Peyer's patch (tissue), 4 donors: ENCODE measurements around the gene DHRSX. TPM values are rescaled to one million over a fixed set of nuclear protein-coding genes. Genes with fewer than 3 reads are reported as not detected.
"Not testable (repeated sequence)": the region's sequence is repeated elsewhere in the genome, so short reads cannot be mapped to it uniquely, and the experiment has no call there.

Experiments used
- DNase-seq, 3 donors: peaks; one replicate each; pipeline ENCODE4 v3.0.0-alpha.2; 2017 to 2019
- H3K27ac ChIP-seq, 4 donors: fragments of 200-600 bp; sonication (generic); one replicate each; pipeline ENCODE4 v1.5.1; 2016 to 2019
- H3K27me3 ChIP-seq, 2 donors: fragments of 200-600 bp; sonication (generic); one replicate each; pipeline ENCODE4 v1.5.1; 2019
- H3K36me3 ChIP-seq, 3 donors: fragments of 200-600 bp; sonication (generic); one replicate each; pipeline ENCODE4 v1.5.1; 2016 to 2019
- H3K4me1 ChIP-seq, 4 donors: fragments of 200-600 bp; sonication (generic); one replicate each; pipeline ENCODE4 v1.5.1; 2016 to 2019
- H3K4me3 ChIP-seq, 4 donors: fragments of 200-600 bp; sonication (generic); 1 replicate in 3 of 4; 2 replicates in 1 of 4; pipeline ENCODE4 v1.5.1; 2016 to 2019; ENCODE audit warnings: mild to moderate bottlenecking in 1 of 4
- H3K9me3 ChIP-seq, 4 donors: fragments of 200-600 bp; sonication (generic); one replicate each; pipeline ENCODE4 v1.5.1; 2016 to 2019; ENCODE audit warnings: mild to moderate bottlenecking in 1 of 4
- POLR2A ChIP-seq, 2 donors: fragments of 450-650 bp; IDR thresholded peaks; one replicate each; pipeline ENCODE4 v1.5.1; 2017; ENCODE audit warnings: antibody characterized with exemption in 2 of 2, mild to moderate bottlenecking in 2 of 2, moderate library complexity in 2 of 2
- total RNA-seq, 4 donors: library from RNA; depleted of rRNA; stranded (reverse); fragments of >200 nt; gene quantifications; one replicate each; pipeline ENCODE4 v1.1.0, GENCODE V29; 2016
- TF ChIP-seq, protein P1 (sequence below), 6 experiments: fragments of 450-650 bp in 4 of 6; fragments of 200-600 bp in 2 of 6; sonication (generic) in 1 of 6; IDR thresholded peaks; one replicate each; pipeline ENCODE4 v1.5.1; 2017 to 2019; ENCODE audit warnings: antibody characterized with exemption in 6 of 6, mild to moderate bottlenecking in 3 of 6, moderate library complexity in 1 of 6

DHRSX gene
- total RNA-seq, 4 donors from 2014 or later = 21.5 to 55.4 (median 40.4) TPM

DNA sequence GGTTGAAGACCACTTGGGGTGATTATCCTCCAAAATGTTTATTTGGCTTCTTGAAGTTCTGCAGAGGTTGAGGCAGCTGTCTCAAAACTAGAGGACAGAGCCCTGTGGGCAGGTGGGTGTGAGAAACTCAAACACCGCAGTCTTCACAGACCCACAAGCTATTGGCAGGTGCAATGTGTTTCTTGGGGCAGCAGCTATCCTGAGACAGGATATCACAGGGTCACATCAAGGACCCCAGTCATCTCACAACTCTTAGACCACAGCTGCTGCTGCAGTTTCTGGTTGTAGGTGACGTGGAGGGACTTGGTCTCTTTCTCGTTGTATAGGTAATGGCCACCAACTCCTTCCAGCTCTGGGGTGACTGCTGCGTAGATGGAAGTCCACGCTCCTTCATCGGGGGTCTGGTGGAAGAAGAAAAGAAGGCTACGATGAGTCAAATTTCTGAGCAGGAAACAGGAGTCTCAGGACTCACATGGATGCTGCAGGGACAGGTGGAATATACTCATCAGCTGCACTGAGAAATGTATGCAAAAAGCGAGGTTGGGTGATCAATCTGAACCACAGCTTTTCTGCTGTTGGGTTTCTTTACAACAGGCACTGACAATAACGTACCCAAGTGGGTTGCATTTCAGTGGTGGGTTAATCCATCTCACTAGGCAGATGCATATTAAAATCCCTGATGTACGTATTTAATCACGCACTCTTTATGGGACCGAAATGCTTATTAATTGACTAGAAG, 279.8 kb downstream of the DHRSX start:
- H3K4me3 ChIP-seq = no peak overlapping the region
- TF ChIP-seq POLR2A (IDR thresholded peaks at IDR 0.05) = no peak
- TF ChIP-seq, protein P1, sequence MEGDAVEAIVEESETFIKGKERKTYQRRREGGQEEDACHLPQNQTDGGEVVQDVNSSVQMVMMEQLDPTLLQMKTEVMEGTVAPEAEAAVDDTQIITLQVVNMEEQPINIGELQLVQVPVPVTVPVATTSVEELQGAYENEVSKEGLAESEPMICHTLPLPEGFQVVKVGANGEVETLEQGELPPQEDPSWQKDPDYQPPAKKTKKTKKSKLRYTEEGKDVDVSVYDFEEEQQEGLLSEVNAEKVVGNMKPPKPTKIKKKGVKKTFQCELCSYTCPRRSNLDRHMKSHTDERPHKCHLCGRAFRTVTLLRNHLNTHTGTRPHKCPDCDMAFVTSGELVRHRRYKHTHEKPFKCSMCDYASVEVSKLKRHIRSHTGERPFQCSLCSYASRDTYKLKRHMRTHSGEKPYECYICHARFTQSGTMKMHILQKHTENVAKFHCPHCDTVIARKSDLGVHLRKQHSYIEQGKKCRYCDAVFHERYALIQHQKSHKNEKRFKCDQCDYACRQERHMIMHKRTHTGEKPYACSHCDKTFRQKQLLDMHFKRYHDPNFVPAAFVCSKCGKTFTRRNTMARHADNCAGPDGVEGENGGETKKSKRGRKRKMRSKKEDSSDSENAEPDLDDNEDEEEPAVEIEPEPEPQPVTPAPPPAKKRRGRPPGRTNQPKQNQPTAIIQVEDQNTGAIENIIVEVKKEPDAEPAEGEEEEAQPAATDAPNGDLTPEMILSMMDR (IDR thresholded peaks at IDR 0.05) = no peak
- DNase-seq = no peak
- peaks cover 0 to 19% (median 0%) of the 10 kb centered on the region in 3 donors for H3K36me3 ChIP-seq
- no peaks in the 10 kb centered on the region for H3K27me3 ChIP-seq
- H3K9me3 ChIP-seq = peaks cover 0 to 43% (median 9%) of the 10 kb centered on the region in 4 donors
- no peaks in the 10 kb centered on the region for H3K4me1 ChIP-seq
- no peak overlapping the region for H3K27ac ChIP-seq

DNA sequence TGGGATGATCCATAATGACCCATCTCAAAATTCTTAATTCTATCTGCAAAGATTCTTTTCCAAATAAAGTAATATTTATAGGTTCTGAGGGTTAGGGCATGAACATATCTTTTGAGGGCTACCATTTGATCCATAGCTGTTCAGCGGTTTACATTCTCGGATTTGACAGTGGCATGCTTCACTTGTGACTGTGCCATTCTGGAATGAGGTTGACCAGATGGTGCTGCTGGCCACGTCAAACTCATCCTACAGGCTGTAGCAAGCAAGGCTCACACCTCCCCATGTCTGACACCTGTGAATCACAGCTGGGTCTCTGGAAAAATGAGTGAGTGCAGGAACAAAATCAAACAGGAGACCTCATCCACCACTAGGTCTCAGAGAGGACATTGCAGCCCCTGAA, 280.5 kb downstream of the DHRSX start:
- no peak for TF ChIP-seq POLR2A (IDR thresholded peaks at IDR 0.05)
- TF ChIP-seq, protein P1 (IDR thresholded peaks at IDR 0.05) = no peak
- no peak for DNase-seq
- Histone ChIP-seq H3K4me3 (no peak overlapping the region), H3K36me3 (peaks cover 0 to 19% (median 0%) of the 10 kb centered on the region in 3 donors), H3K27ac (no peak overlapping the region), H3K27me3 (no peaks in the 10 kb centered on the region), H3K4me1 (no peaks in the 10 kb centered on the region), H3K9me3 (peaks cover 0 to 43% (median 9%) of the 10 kb centered on the region in 4 donors)

DNA sequence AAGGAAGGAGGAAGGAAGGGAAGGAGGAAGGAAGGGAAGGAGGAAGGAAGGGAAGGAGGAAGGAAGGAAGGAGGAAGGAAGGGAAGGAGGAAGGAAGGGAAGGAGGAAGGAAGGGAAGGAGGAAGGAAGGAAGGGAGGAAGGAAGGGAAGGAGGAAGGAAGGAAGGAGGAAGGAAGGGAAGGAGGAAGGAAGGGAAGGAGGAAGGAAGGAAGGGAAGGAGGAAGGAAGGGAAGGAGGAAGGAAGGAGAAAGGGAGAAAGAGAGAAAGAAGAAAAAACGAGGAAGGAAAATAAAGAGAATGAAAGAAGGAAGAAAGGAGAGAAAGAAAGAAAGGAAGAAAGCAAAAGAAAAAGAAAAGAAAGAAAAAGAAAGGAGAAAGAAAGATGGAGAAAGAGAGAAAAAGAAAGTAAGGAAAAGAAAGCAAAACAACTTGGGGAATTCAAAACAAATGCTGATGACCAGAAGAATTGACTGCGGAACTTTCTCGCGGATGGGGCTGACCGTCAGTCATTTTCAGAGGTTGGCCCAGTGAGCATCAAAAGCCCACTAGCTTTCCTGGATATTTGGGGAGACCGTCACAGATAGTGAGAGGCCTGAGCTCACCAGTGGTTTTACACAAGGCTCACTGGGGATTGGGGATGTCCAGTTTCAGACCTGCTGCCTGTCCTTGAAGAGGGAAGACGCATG, 286.5 kb downstream of the DHRSX start:
- not testable (repeated sequence) for H3K36me3 ChIP-seq, H3K4me1 ChIP-seq, DNase-seq, H3K27me3 ChIP-seq, H3K27ac ChIP-seq, H3K4me3 ChIP-seq
- H3K9me3 ChIP-seq = peaks cover 0 to 17% (median 7%) of the 10 kb centered on the region in 4 donors

DNA sequence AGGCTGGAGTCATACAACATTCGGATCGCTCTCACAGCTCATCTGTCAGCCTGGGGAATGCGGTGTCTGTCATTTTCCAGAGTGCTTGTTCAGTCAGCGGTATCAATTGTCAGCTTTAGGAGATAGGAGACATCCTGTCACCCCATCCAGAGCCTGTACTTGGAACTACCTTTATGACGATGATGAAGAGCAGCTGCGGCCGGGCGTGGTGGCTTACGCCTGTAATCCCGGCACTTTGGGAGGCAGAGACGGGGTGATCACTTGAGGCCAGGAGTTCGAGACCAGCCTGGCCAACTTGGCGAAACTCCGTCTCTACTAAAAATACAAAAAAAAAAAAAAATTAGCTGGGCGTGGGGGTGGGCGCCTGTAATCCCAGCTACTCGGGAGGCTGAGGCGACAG, 289.1 kb downstream of the DHRSX start:
- H3K27ac ChIP-seq, H3K4me1 ChIP-seq, H3K9me3 ChIP-seq, H3K36me3 ChIP-seq, H3K27me3 ChIP-seq, H3K4me3 ChIP-seq, DNase-seq: not testable (repeated sequence)

DNA sequence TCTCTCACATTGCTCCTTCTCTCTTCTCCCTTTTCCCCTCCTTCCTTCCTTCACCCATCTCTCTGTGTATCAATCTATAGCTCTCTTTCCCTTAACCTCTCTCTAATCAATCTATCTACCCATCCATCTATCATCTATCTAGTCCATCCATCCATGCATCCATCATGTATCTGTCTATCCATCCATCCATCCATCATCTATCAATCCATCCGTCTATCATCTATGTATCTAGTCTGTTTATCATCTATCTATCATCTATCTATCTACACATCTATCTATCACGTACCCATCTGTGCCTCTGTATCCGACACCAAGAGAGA, 307.5 kb downstream of the DHRSX start:
- DNase-seq = no peak
- H3K4me3 ChIP-seq = no peak overlapping the region
- H3K36me3 ChIP-seq = no peaks in the 10 kb centered on the region
- TF ChIP-seq POLR2A (IDR thresholded peaks at IDR 0.05) = no peak
- TF ChIP-seq, protein P1 (IDR thresholded peaks at IDR 0.05) = no peak
- no peak overlapping the region for H3K27ac ChIP-seq
- no peaks in the 10 kb centered on the region for H3K4me1 ChIP-seq
- no peaks in the 10 kb centered on the region for H3K9me3 ChIP-seq
- H3K27me3 ChIP-seq = no peaks in the 10 kb centered on the region

DNA sequence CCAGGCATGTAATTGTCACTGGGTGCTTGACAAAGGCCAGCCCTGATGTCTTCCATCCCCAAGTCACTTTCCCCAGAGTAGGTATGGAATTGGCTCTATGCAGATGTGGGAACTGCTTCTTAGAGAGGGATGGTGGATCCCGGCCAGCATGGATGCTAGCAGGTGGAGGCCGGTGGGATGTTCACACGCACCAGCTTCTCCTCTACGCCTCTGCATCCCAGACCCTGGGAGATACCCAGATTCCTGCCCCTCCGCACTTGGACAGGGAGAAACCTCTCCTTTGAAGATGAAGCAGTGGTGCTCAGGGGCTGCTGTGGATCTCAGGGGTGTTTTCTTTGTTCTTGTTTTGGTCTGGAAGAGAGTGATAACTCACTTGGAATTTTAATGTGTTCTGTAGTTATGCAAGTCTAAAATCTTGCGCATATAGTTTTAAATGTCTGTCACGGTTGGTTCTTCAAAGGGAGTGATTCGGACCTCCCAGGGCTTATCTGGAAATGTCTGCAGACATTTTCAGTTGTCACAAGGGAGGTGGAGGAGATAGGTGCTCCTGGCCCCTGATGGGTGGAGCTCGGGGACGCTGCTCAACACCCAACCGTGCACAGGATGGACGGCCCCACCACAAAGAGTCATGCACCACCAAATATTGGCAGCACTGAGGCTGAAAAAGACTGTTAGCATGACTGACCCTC, 308.0 kb downstream of the DHRSX start:
- Histone ChIP-seq H3K9me3 (no peaks in the 10 kb centered on the region), H3K4me1 (no peaks in the 10 kb centered on the region), H3K27me3 (no peaks in the 10 kb centered on the region), H3K4me3 (no peak overlapping the region), H3K27ac (no peak overlapping the region), H3K36me3 (no peaks in the 10 kb centered on the region)
- TF ChIP-seq, protein P1 (IDR thresholded peaks at IDR 0.05) = no peak
- no peak for TF ChIP-seq POLR2A (IDR thresholded peaks at IDR 0.05)
- DNase-seq = no peak
